Stimulated activated naive CD4-positive, alpha-beta T cell (primary cell): ENCODE data around the gene TOMM40.
A peak's percentile ranks its signal among the peaks of the same experiment; 100 is the strongest.
"Not testable (repeated sequence)": the region's sequence is repeated elsewhere in the genome, so short reads cannot be mapped to it uniquely, and the experiment has no call there.

Source experiments
- DNase-seq, 6 experiments: peaks; one replicate each; lab custom pipeline; 2025; lab: John Stamatoyannopoulos, UW

The TOMM40 gene

GRCh38 chr19:44897835-44898234 is 6.8 kb downstream of the TOMM40 start:
- DNase-seq, result no peak

- no peak for DNase-seq
These were observed 9.5 kb downstream of the TOMM40 start for GRCh38 chr19:44900328-44901244.

- DNase-seq, result no peak
These were observed 12.2 kb downstream of the TOMM40 start for GRCh38 chr19:44903216-44903601.

GRCh38 chr19:44903602-44904425 is 12.8 kb downstream of the TOMM40 start:
- DNase-seq, result peak in 5 of 6 experiments; percentile 56 to 79 (median 61)

DNA sequence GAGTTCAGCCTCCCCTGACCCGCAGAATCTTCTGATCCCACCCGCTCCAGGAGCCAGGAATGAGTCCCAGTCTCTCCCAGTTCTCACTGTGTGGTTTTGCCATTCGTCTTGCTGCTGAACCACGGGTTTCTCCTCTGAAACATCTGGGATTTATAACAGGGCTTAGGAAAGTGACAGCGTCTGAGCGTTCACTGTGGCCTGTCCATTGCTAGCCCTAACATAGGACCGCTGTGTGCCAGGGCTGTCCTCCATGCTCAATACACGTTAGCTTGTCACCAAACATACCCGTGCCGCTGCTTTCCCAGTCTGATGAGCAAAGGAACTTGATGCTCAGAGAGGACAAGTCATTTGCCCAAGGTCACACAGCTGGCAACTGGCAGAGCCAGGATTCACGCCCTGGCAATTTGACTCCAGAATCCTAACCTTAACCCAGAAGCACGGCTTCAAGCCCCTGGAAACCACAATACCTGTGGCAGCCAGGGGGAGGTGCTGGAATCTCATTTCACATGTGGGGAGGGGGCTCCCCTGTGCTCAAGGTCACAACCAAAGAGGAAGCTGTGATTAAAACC is 13.5 kb downstream of the TOMM40 start:
- peak in 1 of 6 experiments; percentile 7 for DNase-seq

- no peak for DNase-seq
These were observed 14.5 kb downstream of the TOMM40 start, which contains the start of gene APOE for GRCh38 chr19:44905437-44906160. APOE (plus strand) TSS chr19:44905796; CDS start chr19:44906625, 829 bp downstream.

DNA sequence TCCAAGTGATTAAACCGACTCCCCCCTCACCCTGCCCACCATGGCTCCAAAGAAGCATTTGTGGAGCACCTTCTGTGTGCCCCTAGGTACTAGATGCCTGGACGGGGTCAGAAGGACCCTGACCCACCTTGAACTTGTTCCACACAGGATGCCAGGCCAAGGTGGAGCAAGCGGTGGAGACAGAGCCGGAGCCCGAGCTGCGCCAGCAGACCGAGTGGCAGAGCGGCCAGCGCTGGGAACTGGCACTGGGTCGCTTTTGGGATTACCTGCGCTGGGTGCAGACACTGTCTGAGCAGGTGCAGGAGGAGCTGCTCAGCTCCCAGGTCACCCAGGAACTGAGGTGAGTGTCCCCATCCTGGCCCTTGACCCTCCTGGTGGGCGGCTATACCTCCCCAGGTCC is 16.6 kb downstream of the TOMM40 start:
- no peak for DNase-seq

GRCh38 chr19:44908074-44908835 is 17.2 kb downstream of the TOMM40 start:
- DNase-seq, result no peak

DNA sequence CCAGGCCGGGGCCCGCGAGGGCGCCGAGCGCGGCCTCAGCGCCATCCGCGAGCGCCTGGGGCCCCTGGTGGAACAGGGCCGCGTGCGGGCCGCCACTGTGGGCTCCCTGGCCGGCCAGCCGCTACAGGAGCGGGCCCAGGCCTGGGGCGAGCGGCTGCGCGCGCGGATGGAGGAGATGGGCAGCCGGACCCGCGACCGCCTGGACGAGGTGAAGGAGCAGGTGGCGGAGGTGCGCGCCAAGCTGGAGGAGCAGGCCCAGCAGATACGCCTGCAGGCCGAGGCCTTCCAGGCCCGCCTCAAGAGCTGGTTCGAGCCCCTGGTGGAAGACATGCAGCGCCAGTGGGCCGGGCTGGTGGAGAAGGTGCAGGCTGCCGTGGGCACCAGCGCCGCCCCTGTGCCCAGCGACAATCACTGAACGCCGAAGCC is 17.8 kb downstream of the TOMM40 start:
- DNase-seq, result no peak

- no peak for DNase-seq
These were observed 18.7 kb downstream of the TOMM40 start for GRCh38 chr19:44909775-44910174.

GRCh38 chr19:44911896-44912295 is 20.8 kb downstream of the TOMM40 start:
- not testable (repeated sequence) for DNase-seq

- no peak for DNase-seq
These were observed 21.8 kb downstream of the TOMM40 start for GRCh38 chr19:44912854-44913253.

DNA sequence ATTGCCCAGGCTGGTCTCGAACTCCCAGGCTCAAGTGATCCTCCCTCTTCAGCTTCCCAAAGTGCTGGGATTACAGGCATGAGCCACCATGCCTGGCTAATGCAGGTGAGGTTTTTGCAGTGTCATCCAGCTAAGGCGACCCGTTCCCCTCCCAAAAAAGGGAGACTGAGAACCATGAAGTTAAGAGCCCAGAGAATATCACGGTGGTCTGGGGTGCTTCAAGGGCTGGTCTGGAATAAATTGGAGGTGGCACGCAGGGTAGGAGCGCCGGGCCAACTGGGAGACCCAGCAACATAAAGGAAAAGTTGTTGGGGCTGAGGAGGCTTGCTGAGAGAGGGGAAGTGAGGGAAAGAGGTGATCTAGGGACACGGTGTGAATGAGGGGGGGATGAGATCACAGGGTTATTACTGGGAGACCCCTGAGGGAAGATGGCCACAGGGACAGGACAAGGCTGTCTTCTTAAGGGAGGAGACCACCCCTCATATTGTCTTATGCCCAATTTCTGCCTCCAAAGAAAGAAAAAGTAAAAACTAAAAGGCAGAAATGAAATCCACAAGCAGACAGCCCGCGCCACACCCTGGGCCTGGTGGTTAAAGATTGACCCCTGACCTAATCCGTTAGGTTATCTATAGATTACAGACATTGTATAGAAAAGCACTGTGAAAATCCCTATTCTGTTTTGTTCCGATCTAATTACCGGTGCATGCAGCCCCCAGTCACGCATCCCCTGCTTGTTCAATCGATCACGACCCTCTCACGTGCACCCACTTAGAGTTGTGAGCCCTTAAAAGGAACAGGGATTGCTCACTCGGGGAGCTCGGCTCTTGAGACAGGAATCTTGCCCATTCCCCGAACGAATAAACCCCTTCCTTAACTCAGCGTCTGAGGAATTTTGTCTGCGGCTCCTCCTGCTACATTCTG is 22.7 kb downstream of the TOMM40 start:
- DNase-seq, result not testable (repeated sequence)

GRCh38 chr19:44914433-44915206 is 23.6 kb downstream of the TOMM40 start, which contains the start of gene APOC1:
APOC1 (plus strand) TSS chr19:44914608; CDS start chr19:44914892, 284 bp downstream.
- peak; percentile 37 to 78 (median 64) for DNase-seq

- no peak for DNase-seq
These were observed 33.2 kb downstream of the TOMM40 start for GRCh38 chr19:44924243-44924725.

DNA sequence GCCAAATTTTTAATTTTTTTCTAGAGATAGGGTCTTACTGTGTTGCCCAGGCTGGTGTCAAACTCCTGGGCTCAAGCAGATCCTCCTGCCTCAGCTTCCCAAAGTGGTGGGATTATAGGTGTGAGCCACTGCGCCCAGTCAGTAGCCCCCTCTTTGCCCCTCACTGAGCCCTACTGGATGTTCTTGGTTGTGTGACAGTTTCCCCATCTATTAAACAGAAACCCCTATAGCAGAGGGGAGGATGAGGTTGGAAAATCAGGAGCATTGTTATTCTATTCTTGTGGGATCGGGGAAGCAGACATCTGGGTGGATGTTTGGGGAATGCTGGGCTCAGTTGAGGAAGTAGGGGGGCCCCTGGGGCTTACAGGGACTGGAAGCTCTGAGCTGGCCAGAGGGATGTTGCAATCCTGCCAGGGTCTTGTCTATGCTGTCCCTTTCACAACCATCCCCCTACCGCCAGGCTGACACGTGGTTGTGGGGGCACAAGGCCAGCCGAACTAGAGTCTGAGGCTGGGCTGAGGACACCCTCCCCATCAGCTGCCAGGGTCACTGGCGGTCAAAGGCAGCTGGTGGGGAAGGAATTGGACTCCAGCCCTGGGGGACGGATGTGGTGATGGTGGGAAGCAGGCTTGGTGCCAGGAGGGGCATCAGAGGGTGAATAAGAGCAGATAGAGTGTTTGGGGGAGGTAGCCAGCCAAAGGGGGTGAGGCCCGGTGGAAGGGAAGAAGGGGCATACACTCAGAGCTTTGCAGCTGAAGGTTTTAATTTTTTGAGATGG is 34.2 kb downstream of the TOMM40 start:
- DNase-seq, result no peak

- not testable (repeated sequence) for DNase-seq
These were observed 35.4 kb downstream of the TOMM40 start for GRCh38 chr19:44926245-44927077.
